ENCODE measurements around the gene COPS8. TPM values are rescaled to one million over a fixed set of nuclear protein-coding genes. Genes with fewer than 3 reads are reported as not detected.

The COPS8 gene
- total RNA-seq, result 68.7 and 104 TPM in 2 replicates

DNA sequence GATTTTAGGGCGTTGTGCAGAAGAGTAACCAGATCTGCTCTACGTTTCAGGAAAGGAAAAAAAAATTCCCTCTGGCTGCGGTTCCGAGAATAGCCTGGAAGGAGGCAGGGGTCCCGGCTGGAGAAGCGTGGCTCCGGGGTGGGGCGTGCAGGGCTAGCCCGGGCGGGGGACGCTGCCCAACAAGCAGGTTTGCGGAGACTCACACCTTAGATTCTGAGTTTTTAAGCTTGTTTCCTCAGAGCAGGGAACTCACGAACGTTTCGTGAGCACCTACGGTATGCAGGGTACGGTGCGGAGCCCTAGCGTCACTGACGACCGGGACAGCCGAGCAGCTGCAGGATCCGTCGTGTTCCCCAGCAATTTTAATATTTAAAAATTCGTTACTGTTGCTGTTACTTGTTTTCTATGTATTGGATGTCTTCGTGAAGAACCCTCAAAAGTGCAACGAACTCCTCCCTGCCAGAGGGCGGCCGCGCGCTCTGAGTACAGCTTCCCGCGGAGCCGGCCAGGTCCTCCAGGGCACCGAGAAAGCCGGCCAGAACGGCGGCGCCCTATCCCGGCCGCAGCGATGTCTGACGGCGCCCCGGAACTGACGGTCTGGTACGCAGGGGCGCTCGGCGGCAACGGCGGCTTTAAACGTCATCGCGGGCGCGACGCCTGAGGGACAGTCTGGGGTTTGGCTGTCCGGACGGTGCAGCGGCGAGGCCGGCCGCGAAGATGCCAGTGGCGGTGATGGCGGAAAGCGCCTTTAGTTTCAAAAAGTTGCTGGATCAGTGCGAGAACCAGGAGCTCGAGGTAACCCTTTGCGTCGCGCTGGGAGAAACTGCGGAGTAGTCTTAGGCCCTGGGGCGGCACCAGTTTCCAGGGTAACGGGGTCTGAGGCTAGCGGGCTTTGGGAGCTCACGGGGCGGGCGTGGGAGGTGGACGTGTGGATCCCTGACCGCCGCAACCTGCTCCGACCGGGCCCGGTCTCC lies at the start of gene COPS8:
Gene COPS8 (plus strand): TSS at position 642 of the 974 bp plus-strand sequence. CDS start 76 bp downstream, at position 718.

